Hematopoietic multipotent progenitor cell treated with erythropoietin and hydrocortisone succinate and interleukin-3 and kit ligand, for 6 days (in vitro differentiated cells): ENCODE data around the gene ZNF626.
"Not testable (repeated sequence)": the region's sequence is repeated elsewhere in the genome, so short reads cannot be mapped to it uniquely, and the experiment has no call there.

ENCODE experiments used
- DNase-seq: peaks from one replicate; pipeline ENCODE4 v3.0.0-alpha.2; 2015

The ZNF626 gene

GRCh38 chr19:20661150-20661819 is at the start of gene ZNF626:
ZNF626 (minus strand) TSS chr19:20661571; CDS start chr19:20661446, 125 bp downstream.
- peak; percentile 88 for DNase-seq

GRCh38 chr19:20669263-20669662 is 7.9 kb upstream of the ZNF626 start:
- DNase-seq = no peak

- no peak for DNase-seq
Measured at GRCh38 chr19:20667281-20667680, 5.9 kb upstream of the ZNF626 start.

- no peak for DNase-seq
Measured at GRCh38 chr19:20664901-20665781, 3.8 kb upstream of the ZNF626 start.

GRCh38 chr19:20664475-20664874 is 3.1 kb upstream of the ZNF626 start:
- DNase-seq = not testable (repeated sequence)

GRCh38 chr19:20662421-20663105 is 1.2 kb upstream of the ZNF626 start:
- no peak for DNase-seq

GRCh38 chr19:20660473-20661140 is 764 bp downstream of the ZNF626 start:
- no peak for DNase-seq

GRCh38 chr19:20640545-20640944 is 20.8 kb downstream of the ZNF626 start:
- DNase-seq = no peak

GRCh38 chr19:20640023-20640422 is 21.3 kb downstream of the ZNF626 start:
- DNase-seq = no peak

- not testable (repeated sequence) for DNase-seq
Measured at GRCh38 chr19:20624560-20624959, 36.8 kb downstream of the ZNF626 start.

GRCh38 chr19:20616071-20616470 is 45.3 kb downstream of the ZNF626 start:
- no peak for DNase-seq

- DNase-seq = not testable (repeated sequence)
Measured at GRCh38 chr19:20614971-20615370, 46.4 kb downstream of the ZNF626 start.

- no peak for DNase-seq
Measured at GRCh38 chr19:20612711-20613316, 48.6 kb downstream of the ZNF626 start.

GRCh38 chr19:20611866-20612265 is 49.5 kb downstream of the ZNF626 start:
- no peak for DNase-seq

- no peak for DNase-seq
Measured at GRCh38 chr19:20607943-20608342, 53.4 kb downstream of the ZNF626 start.
